Parathyroid adenoma (tissue), 2 donors: ENCODE data around the gene TAGAP.
"Not testable (repeated sequence)": the region's sequence is repeated elsewhere in the genome, so short reads cannot be mapped to it uniquely, and the experiment has no call there.

Source experiments
- H2AFZ ChIP-seq: fragments of 300-600 bp; sonication (generic); one replicate; pipeline ENCODE4 v1.7.0; 2017; ENCODE audit warnings: antibody characterized with exemption, mild to moderate bottlenecking
- H3K27ac ChIP-seq: fragments of 300-600 bp; sonication (generic); one replicate; pipeline ENCODE4 v1.7.0; 2017
- H3K27me3 ChIP-seq: fragments of 300-600 bp; sonication (generic); one replicate; pipeline ENCODE4 v1.7.0; 2017; ENCODE audit warnings: low read length; ENCODE audit not compliant: control insufficient read depth, insufficient read depth
- H3K36me3 ChIP-seq: fragments of 300-600 bp; sonication (generic); one replicate; pipeline ENCODE4 v1.7.0; 2017; ENCODE audit warnings: low read length; ENCODE audit not compliant: control insufficient read depth, insufficient read depth
- H3K4me1 ChIP-seq: fragments of 300-600 bp; sonication (generic); one replicate; pipeline ENCODE4 v1.7.0; 2017; ENCODE audit warnings: control low read depth
- H3K4me2 ChIP-seq: fragments of 300-600 bp; sonication (generic); one replicate; pipeline ENCODE4 v1.7.0; 2017; ENCODE audit warnings: low read length
- H3K4me3 ChIP-seq: fragments of 300-600 bp; sonication (generic); one replicate; pipeline ENCODE4 v1.7.0; 2017; ENCODE audit warnings: low read depth, low read length
- H3K79me2 ChIP-seq: fragments of 300-600 bp; sonication (generic); one replicate; pipeline ENCODE4 v1.7.0; 2017; ENCODE audit warnings: control low read depth
- H3K9ac ChIP-seq: fragments of 300-600 bp; sonication (generic); one replicate; pipeline ENCODE4 v1.7.0; 2017; ENCODE audit warnings: mild to moderate bottlenecking
- H3K9me3 ChIP-seq: fragments of 300-600 bp; sonication (generic); one replicate; pipeline ENCODE4 v1.7.0; 2017; ENCODE audit warnings: low read length; ENCODE audit not compliant: control insufficient read depth
- CTCF ChIP-seq: fragments of 300-600 bp; sonication (generic); IDR thresholded peaks from one replicate; pipeline ENCODE4 v1.7.0; 2017; ENCODE audit warnings: antibody characterized with exemption, mild to moderate bottlenecking
- donor health status: primary hyperparathyroidism.

TAGAP gene

GRCh38 chr6:158991017-158991723 is 53.6 kb downstream of the TAGAP start:
- no peaks in the 10 kb centered on the region for H3K9me3 ChIP-seq
- H3K36me3 ChIP-seq: no peaks in the 10 kb centered on the region
- no peak overlapping the region for H3K4me3 ChIP-seq
- no peak for TF ChIP-seq CTCF
- no peaks in the 10 kb centered on the region for H3K27me3 ChIP-seq
- H3K9ac ChIP-seq: no peak overlapping the region
- H3K4me2 ChIP-seq: no peak overlapping the region
- H3K79me2 ChIP-seq: no peaks in the 10 kb centered on the region
- no peak overlapping the region for H3K27ac ChIP-seq
- no peak overlapping the region for H2AFZ ChIP-seq
- no peaks in the 10 kb centered on the region for H3K4me1 ChIP-seq

- not testable (repeated sequence) for H3K79me2 ChIP-seq, H3K27me3 ChIP-seq, H3K9ac ChIP-seq, H3K4me3 ChIP-seq, H2AFZ ChIP-seq, H3K4me2 ChIP-seq, H3K36me3 ChIP-seq, H3K9me3 ChIP-seq, H3K27ac ChIP-seq, H3K4me1 ChIP-seq
These were observed 55.1 kb downstream of the TAGAP start for GRCh38 chr6:158989711-158990110.

GRCh38 chr6:158988477-158988876 is 56.3 kb downstream of the TAGAP start:
- Histone ChIP-seq H3K79me2 (no peaks in the 10 kb centered on the region), H3K27ac (no peak overlapping the region), H3K27me3 (no peaks in the 10 kb centered on the region), H3K4me3 (no peak overlapping the region), H2AFZ (no peak overlapping the region), H3K9me3 (no peaks in the 10 kb centered on the region), H3K4me2 (no peak overlapping the region), H3K4me1 (no peaks in the 10 kb centered on the region), H3K9ac (no peak overlapping the region), H3K36me3 (no peaks in the 10 kb centered on the region)
- no peak for TF ChIP-seq CTCF

GRCh38 chr6:158987657-158988056 is 57.1 kb downstream of the TAGAP start:
- Histone ChIP-seq H3K79me2 (no peaks in the 10 kb centered on the region), H3K27ac (no peak overlapping the region), H3K9ac (no peak overlapping the region), H2AFZ (no peak overlapping the region), H3K27me3 (no peaks in the 10 kb centered on the region), H3K4me1 (no peaks in the 10 kb centered on the region), H3K4me3 (no peak overlapping the region), H3K36me3 (no peaks in the 10 kb centered on the region), H3K9me3 (no peaks in the 10 kb centered on the region), H3K4me2 (no peak overlapping the region)
- TF ChIP-seq CTCF: no peak
